ENCODE data around the gene SLC5A6. TPM values are rescaled to one million over a fixed set of nuclear protein-coding genes. Genes with fewer than 3 reads are reported as not detected.

The SLC5A6 gene
- total RNA-seq, result 10 to 100 TPM; 34.2 to 39.2 TPM

GRCh38 chr2:27211943-27212625 is at the start of gene SLC5A6, which contains the start of gene ATRAID:
TSS of gene SLC5A6 (minus strand) at chr2:27212268. CDS start at chr2:27207650, 4,618 bp downstream.
TSS of gene ATRAID (plus strand) at chr2:27212041. CDS start at chr2:27212369, 328 bp downstream.
- Mint-ChIP-seq H3K27me3 (no peaks in the 10 kb centered on the region), H3K9me3 (no peaks in the 10 kb centered on the region), H3K27ac (peak within 1 kb of the TSS; percentile 100), H3K36me3 (ENCODE audit: low read depth) (peaks cover 30% of the 10 kb centered on the region), H3K4me1 (peaks cover 53% of the 10 kb centered on the region), H3K4me3 (peak within 1 kb of the TSS; percentile 95)
- POLR2A ChIA-PET, result interaction anchor here (1.4 kb wide), 1 partner anchor 78 kb away, joined by 3 read pairs; the partner anchor contains the start of gene PREB
- peak; percentile 90 for DNase-seq
- CTCF ChIA-PET, result no interaction called here

- Mint-ChIP-seq H3K4me3 (peak overlapping the region; percentile 59), H3K4me1 (peaks cover 27% of the 10 kb centered on the region), H3K9me3 (no peaks in the 10 kb centered on the region), H3K27ac (no peak overlapping the region), H3K36me3 (ENCODE audit: low read depth) (peaks cover 2% of the 10 kb centered on the region), H3K27me3 (peaks cover 56% of the 10 kb centered on the region)
- no peak for DNase-seq
- ChIA-PET POLR2A (no interaction called here), CTCF (interaction anchor here (1.1 kb wide), 1 partner anchor 11 kb away, joined by 3 read pairs; no protein-coding TSS in a partner anchor)
These were observed 49.3 kb upstream of the SLC5A6 start for GRCh38 chr2:27261241-27261925.

DNA sequence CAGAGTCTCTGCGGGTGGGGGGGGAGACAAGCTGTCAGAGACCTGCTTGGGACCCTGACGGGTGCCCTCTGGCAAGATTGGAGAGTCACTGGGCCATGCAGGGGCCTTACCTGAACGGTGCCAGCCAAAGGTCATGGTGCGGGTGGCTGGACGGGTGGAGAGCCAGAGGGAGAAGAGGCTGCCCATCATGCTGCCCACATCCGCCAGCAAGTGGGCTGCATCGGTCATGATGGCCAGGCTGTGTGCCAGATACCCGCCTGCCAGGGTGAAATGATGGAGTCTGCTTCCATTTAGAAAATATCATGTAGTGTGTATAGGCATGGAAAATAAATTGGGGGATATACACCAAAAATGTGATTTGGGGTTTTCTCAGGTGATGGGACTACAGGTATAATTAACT is 46.0 kb upstream of the SLC5A6 start:
- no peak for DNase-seq
- Mint-ChIP-seq H3K4me1 (peaks cover 7% of the 10 kb centered on the region), H3K9me3 (no peaks in the 10 kb centered on the region), H3K36me3 (ENCODE audit: low read depth) (peaks cover 2% of the 10 kb centered on the region), H3K4me3 (no peak overlapping the region), H3K27me3 (peaks cover 49% of the 10 kb centered on the region), H3K27ac (no peak overlapping the region)
- CTCF ChIA-PET, result no interaction called here
- POLR2A ChIA-PET, result no interaction called here

GRCh38 chr2:27256855-27257454 is 44.9 kb upstream of the SLC5A6 start:
- POLR2A ChIA-PET, result no interaction called here
- Mint-ChIP-seq H3K27ac (no peak overlapping the region), H3K27me3 (peaks cover 47% of the 10 kb centered on the region), H3K4me3 (no peak overlapping the region), H3K4me1 (peaks cover 7% of the 10 kb centered on the region), H3K9me3 (no peaks in the 10 kb centered on the region), H3K36me3 (ENCODE audit: low read depth) (peaks cover 2% of the 10 kb centered on the region)
- CTCF ChIA-PET, result interaction anchor here (1.3 kb wide), 1 partner anchor 16 kb away, joined by 3 read pairs; no protein-coding TSS in a partner anchor
- DNase-seq, result no peak

DNA sequence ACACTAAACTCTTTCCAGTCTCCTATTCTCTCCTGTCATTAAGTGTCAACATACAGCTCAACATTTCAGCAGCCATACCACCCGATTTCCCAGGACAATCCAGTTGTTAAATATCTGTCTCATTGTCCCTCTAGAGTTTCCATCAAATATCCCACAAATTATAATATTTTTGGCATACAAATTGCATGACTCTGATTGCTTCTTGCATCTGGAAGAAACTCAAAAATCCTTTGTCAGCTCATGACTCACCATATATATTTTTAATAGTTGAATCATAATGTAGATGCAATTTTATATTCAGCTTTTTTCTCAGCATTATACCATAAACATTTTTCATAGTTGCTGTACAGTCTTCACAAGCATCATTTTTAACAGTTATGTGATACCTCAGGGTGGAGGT is 43.6 kb upstream of the SLC5A6 start:
- H3K27me3 Mint-ChIP-seq, result peaks cover 44% of the 10 kb centered on the region
- ChIA-PET POLR2A (no interaction called here), CTCF (interaction anchor here (1.3 kb wide), 1 partner anchor 18 kb away, joined by 3 read pairs; no protein-coding TSS in a partner anchor)
- no peak for DNase-seq
- H3K9me3 Mint-ChIP-seq, result no peaks in the 10 kb centered on the region
- no peak overlapping the region for H3K27ac Mint-ChIP-seq
- H3K36me3 Mint-ChIP-seq (ENCODE audit: low read depth), result no peaks in the 10 kb centered on the region
- H3K4me3 Mint-ChIP-seq, result no peak overlapping the region
- no peaks in the 10 kb centered on the region for H3K4me1 Mint-ChIP-seq

- Mint-ChIP-seq H3K27me3 (peaks cover 40% of the 10 kb centered on the region), H3K4me1 (no peaks in the 10 kb centered on the region), H3K36me3 (ENCODE audit: low read depth) (no peaks in the 10 kb centered on the region), H3K4me3 (no peak overlapping the region), H3K9me3 (no peaks in the 10 kb centered on the region), H3K27ac (no peak overlapping the region)
- no peak for DNase-seq
- POLR2A ChIA-PET, result no interaction called here
- CTCF ChIA-PET, result no interaction called here
These were observed 43.1 kb upstream of the SLC5A6 start for GRCh38 chr2:27255187-27255586.

DNA sequence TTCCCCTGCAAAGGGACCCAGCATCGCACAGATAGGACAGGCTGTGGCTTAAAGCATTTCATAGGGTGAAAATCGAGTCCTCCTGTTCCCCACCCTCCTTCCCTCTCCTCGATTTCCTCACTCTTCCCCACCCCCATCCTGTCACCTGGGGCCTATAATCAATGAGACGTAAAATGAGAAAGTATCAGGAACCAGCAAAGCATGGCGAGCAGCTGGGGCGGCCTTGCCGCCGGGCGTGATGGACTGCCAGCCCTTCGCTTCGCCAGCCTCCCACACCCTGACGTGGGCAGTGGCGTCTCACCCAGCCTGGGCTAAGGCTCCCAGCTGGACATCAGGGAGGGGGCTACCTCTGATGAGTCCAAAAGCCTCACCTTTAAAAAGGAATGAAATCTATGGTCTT is 39.7 kb upstream of the SLC5A6 start:
- Mint-ChIP-seq H3K27ac (no peak overlapping the region), H3K36me3 (ENCODE audit: low read depth) (no peaks in the 10 kb centered on the region), H3K4me1 (no peaks in the 10 kb centered on the region), H3K27me3 (peaks cover 27% of the 10 kb centered on the region), H3K4me3 (no peak overlapping the region), H3K9me3 (no peaks in the 10 kb centered on the region)
- no peak for DNase-seq
- POLR2A ChIA-PET, result no interaction called here
- CTCF ChIA-PET, result interaction anchor here (1.0 to 3.5 kb wide), 6 partner anchors 13 to 290 kb away, joined by 3 to 15 read pairs (median 6); no protein-coding TSS in a partner anchor

- CTCF ChIA-PET, result interaction anchor here (0.6 to 3.9 kb wide), 8 partner anchors 14 to 289 kb away, joined by 3 to 15 read pairs (median 4); no protein-coding TSS in a partner anchor
These were observed 38.7 kb upstream of the SLC5A6 start for GRCh38 chr2:27250652-27251379.

DNA sequence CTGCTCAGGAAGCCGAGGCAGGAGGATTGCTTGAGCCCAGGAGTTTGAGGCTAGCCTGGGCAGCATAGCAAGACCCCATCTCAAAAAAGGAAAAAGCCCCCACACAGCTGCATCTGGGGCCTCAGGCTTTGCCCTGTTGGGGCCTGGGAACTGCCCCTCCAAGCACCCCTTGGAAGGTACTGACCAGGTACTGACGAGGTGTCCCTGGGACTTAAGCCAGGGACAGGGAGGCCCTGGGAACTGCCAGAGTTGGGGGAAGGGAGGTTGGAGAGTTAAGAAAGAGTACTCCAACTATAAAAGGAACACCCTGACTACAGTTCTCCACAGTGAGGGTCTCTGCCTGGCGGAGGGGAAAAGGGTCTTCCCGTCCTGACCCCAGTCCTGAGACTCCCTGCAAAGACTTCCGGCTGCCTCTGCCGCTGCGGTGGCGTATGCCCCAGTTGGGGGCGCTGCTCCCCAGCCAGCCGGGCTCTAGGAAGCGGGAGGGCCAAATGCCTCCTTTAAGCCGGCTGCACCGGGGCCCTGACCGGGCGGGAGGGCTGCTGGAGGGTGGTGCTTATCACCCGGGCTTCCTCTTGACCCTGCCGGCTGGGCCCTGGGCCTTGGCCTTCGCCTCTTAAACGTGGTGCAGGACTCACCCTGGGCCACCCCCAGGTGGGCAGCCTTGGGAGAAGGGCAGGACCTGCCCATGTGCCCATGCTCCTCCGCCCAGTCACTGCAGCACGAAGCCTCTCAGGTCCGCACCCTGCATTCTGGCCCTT is 38.0 kb upstream of the SLC5A6 start:
- no peaks in the 10 kb centered on the region for H3K9me3 Mint-ChIP-seq
- no peaks in the 10 kb centered on the region for H3K4me1 Mint-ChIP-seq
- H3K4me3 Mint-ChIP-seq, result no peak overlapping the region
- H3K36me3 Mint-ChIP-seq (ENCODE audit: low read depth), result no peaks in the 10 kb centered on the region
- ChIA-PET CTCF (interaction anchor here (0.6 to 3.9 kb wide), 10 partner anchors 14 to 433 kb away, joined by 3 to 15 read pairs (median 4); partner anchors contain the start of gene TRIM54), POLR2A (no interaction called here)
- H3K27me3 Mint-ChIP-seq, result peaks cover 16% of the 10 kb centered on the region
- peak; percentile 45 for DNase-seq
- H3K27ac Mint-ChIP-seq, result no peak overlapping the region

More at GRCh38 chr2:27250652-27251379, 38.7 kb upstream of the SLC5A6 start:
- no peak for DNase-seq
- H3K4me3 Mint-ChIP-seq, result no peak overlapping the region
- peaks cover 21% of the 10 kb centered on the region for H3K27me3 Mint-ChIP-seq
- POLR2A ChIA-PET, result no interaction called here
- H3K27ac Mint-ChIP-seq, result no peak overlapping the region
- no peaks in the 10 kb centered on the region for H3K36me3 Mint-ChIP-seq (ENCODE audit: low read depth)
- H3K4me1 Mint-ChIP-seq, result no peaks in the 10 kb centered on the region
- H3K9me3 Mint-ChIP-seq, result no peaks in the 10 kb centered on the region

- Mint-ChIP-seq H3K4me3 (no peak overlapping the region), H3K27me3 (peaks cover 14% of the 10 kb centered on the region), H3K27ac (no peak overlapping the region), H3K36me3 (ENCODE audit: low read depth) (no peaks in the 10 kb centered on the region), H3K4me1 (no peaks in the 10 kb centered on the region), H3K9me3 (no peaks in the 10 kb centered on the region)
- ChIA-PET CTCF (interaction anchor here (0.6 to 3.9 kb wide), 7 partner anchors 15 to 433 kb away, joined by 3 to 12 read pairs (median 4); partner anchors contain the start of gene TRIM54), POLR2A (no interaction called here)
- DNase-seq, result no peak
These were observed 37.3 kb upstream of the SLC5A6 start for GRCh38 chr2:27249159-27249890.

DNA sequence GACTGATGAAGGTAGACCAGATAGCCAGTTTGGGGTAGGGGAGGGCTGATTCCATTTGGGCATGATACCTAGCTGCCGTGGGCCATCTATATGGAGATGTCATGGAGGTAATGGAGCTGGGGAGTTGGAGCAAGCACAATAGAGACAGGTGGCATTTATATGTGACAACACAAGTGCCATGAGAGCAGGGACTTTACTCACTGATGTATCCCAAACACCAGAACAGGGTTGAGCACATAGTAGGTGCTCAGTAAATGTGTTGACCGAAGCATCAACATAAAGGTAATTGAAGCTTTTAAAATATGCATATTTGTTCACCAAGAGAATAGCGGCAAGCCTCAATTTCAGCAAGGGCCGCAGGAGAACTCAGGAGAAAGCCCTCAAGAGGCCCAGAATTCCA is 35.8 kb upstream of the SLC5A6 start:
- Mint-ChIP-seq H3K27me3 (peaks cover 14% of the 10 kb centered on the region), H3K36me3 (ENCODE audit: low read depth) (peaks cover 5% of the 10 kb centered on the region), H3K4me3 (no peak overlapping the region), H3K4me1 (no peaks in the 10 kb centered on the region), H3K27ac (no peak overlapping the region), H3K9me3 (no peaks in the 10 kb centered on the region)
- no peak for DNase-seq
- POLR2A ChIA-PET, result no interaction called here
- CTCF ChIA-PET, result interaction anchor here (1.8 to 3.9 kb wide), 2 partner anchors 14 to 32 kb away, joined by 9 to 12 read pairs; no protein-coding TSS in a partner anchor
